ENCODE measurements around the gene RBM38.

The RBM38 gene

GRCh38 chr20:57455386-57455785 lies 64.2 kb downstream of the RBM38 start:
- DNase-seq (ENCODE audit: low spot score), result no peak

GRCh38 chr20:57456116-57456515 lies 64.9 kb downstream of the RBM38 start:
- DNase-seq (ENCODE audit: low spot score), result no peak

GRCh38 chr20:57457243-57458095 lies 66.3 kb downstream of the RBM38 start:
- DNase-seq (ENCODE audit: low spot score), result no peak

DNA sequence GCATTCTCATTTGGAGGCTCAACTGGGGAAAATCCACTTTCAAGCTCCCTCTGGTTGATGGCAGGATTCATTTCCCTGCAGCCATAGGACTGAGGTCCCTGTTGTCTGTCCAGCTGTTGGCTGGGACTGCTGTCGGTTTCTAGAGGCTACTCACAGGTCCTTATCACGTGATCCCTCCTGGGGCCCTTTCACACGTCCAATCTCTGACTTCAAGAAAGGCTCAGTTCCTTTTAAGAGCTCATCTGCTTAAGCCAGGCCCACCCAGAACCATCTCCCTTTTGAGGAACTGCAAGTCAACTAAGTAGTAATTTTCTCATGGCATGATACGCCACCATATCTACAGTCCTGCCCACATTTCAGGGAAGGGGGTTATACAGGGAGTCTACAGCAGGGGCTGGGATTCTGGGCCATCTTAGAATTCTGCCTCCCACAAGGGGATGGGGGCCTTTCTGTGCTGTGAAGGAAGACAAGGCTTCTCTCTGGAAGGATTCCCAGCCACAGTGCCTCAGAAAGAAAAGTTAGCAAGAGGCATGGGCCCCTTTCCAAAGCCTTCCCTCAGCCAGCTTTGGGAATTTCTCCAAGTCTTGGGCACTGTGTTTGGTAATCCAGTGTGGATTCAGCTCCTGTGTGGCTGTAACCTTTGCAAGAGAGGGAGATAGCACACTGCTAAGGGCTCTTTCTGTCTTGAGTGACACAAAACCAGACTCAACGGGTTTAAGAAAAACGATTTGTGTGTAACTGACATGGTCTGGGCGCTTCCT lies 67.4 kb downstream of the RBM38 start:
- no peak for DNase-seq (ENCODE audit: low spot score)

Data from CD4-positive, alpha-beta T cell treated with Interleukin-6 at 100 ng/mL for 8 hours (primary cell).